GM12878 (cell line): Measurements from ENCODE around the gene SLC1A2. TPM values are rescaled to one million over a fixed set of nuclear protein-coding genes. Genes with fewer than 3 reads are reported as not detected.

ENCODE experiments used
- ATAC-seq: fragments of 200-7000 bp; cut with Tn5 transposase; 3 replicates; pipeline ENCODE4 v1.9.1; 2020; ENCODE audit warnings: mild to moderate bottlenecking, moderate library complexity
- BruUV-seq: library from RNA; stranded (reverse); fragments of 400-500 nt; replicated peaks from 2 replicates; lab custom pipeline; 2021; lab: Mats Ljungman, UMichigan
- CTCF ChIA-PET: fragments of 300-600 bp; sonication (Branson Sonifier 250); formaldehyde crosslinking; extraction: SDS; loops from one replicate; lab custom pipeline; 2021; ENCODE audit warnings: inconsistent platforms; lab: Yijun Ruan, JAX
- POLR2A ChIA-PET: fragments of 350-600 bp; formaldehyde crosslinking; extraction: SDS; loops from one replicate; lab custom pipeline; 2021; ENCODE audit warnings: inconsistent platforms; lab: Charles Lee
- RAD21 ChIA-PET: fragments of 300-600 bp; sonication (Branson Sonifier 250); formaldehyde crosslinking; loops from one replicate; lab custom pipeline; 2023; ENCODE audit warnings: antibody characterized with exemption; ENCODE audit not compliant: unreplicated experiment; lab: Charles Lee
- SMC1A ChIA-PET: fragments of 300-600 bp; sonication (Branson Sonifier 250); formaldehyde crosslinking; loops from one replicate; lab custom pipeline; 2023; ENCODE audit not compliant: unreplicated experiment, uncharacterized antibody; lab: Charles Lee
- DNase-seq: peaks from one replicate; pipeline ENCODE4 v3.0.0-alpha.2; 2011; ENCODE audit warnings: low read depth, low spot score
- FAIRE-seq: peaks from 3 replicates; lab custom pipeline; 2011; peaks lifted over from hg19 to GRCh38; lab: Jason Lieb, UNC
- H2AFZ ChIP-seq: 2 replicates; pipeline ENCODE4 v1.6.0; 2011; ENCODE audit warnings: low read depth, low read length, control low read depth; ENCODE audit not compliant: control insufficient read depth
- H3K27ac ChIP-seq: 2 replicates; pipeline ENCODE4 v1.5.1; 2011; ENCODE audit warnings: control low read depth; ENCODE audit not compliant: control insufficient read depth, insufficient read depth
- H3K27me3 ChIP-seq, 2 experiments: replicated peaks in 1 of 2; 2 replicates each; pipeline versions ENCODE4 v1.6.0 to v1.6.1; 2011; ENCODE audit warnings: low read length in 1 of 2; ENCODE audit not compliant: control insufficient read depth in 2 of 2, insufficient read depth in 2 of 2
- H3K36me3 ChIP-seq, 2 experiments: 2 replicates each; pipeline ENCODE4 v1.5.1; 2011; ENCODE audit warnings: low read length in 1 of 2; ENCODE audit not compliant: control insufficient read depth in 2 of 2, insufficient read depth in 2 of 2
- H3K4me1 ChIP-seq: 2 replicates; pipeline ENCODE4 v1.6.1; 2011; ENCODE audit warnings: mild to moderate bottlenecking, low read length, moderate library complexity, mixed read lengths; ENCODE audit not compliant: control insufficient read depth, insufficient read depth
- H3K4me2 ChIP-seq: 2 replicates; pipeline ENCODE4 v1.6.0; 2011; ENCODE audit warnings: control low read depth; ENCODE audit not compliant: control insufficient read depth, insufficient read depth
- H3K4me3 ChIP-seq: fragments of 200-600 bp; sonication (generic); 2 replicates; pipeline ENCODE4 v1.5.1; 2016
- H3K79me2 ChIP-seq: 2 replicates; pipeline ENCODE4 v1.6.0; 2011; ENCODE audit warnings: low read length; ENCODE audit not compliant: control insufficient read depth, insufficient read depth
- H3K9ac ChIP-seq: 2 replicates; pipeline ENCODE4 v1.8.0; 2011; ENCODE audit warnings: low read length, control low read depth, mixed read lengths; ENCODE audit not compliant: control insufficient read depth, insufficient read depth
- H3K9me3 ChIP-seq: replicated peaks from 3 replicates; pipeline ENCODE4 v1.5.1; 2011; ENCODE audit warnings: mild to moderate bottlenecking, low read length; ENCODE audit not compliant: control insufficient read depth, insufficient read depth
- H4K20me1 ChIP-seq: 2 replicates; pipeline ENCODE4 v1.6.0; 2011; ENCODE audit not compliant: control insufficient read depth, insufficient read depth
- CREB1 ChIP-seq: IDR thresholded peaks from 2 replicates; pipeline ENCODE4 v1.6.1; 2012; ENCODE audit warnings: low read depth, mild to moderate bottlenecking, inconsistent platforms
- FOXK2 ChIP-seq: fragments of 450-650 bp; IDR thresholded peaks from 2 replicates; pipeline ENCODE4 v1.6.1; 2017; ENCODE audit warnings: mild to moderate bottlenecking, moderate library complexity
- GABPA ChIP-seq: IDR thresholded peaks from 2 replicates; pipeline ENCODE4 v1.6.1; 2014; ENCODE audit warnings: antibody characterized with exemption, low read depth, mild to moderate bottlenecking, inconsistent platforms
- MLLT1 ChIP-seq: fragments of 450-650 bp; IDR thresholded peaks from 2 replicates; pipeline ENCODE4 v1.6.1; 2016; ENCODE audit warnings: mild to moderate bottlenecking
- RBBP5 ChIP-seq: fragments of 200-600 bp; sonication (generic); conservative IDR thresholded peaks from 2 replicates; pipeline ENCODE4 v1.6.1; 2016
- RELB ChIP-seq: fragments of 450-650 bp; IDR thresholded peaks from 2 replicates; pipeline ENCODE4 v1.6.1; 2017; ENCODE audit warnings: low read depth, mild to moderate bottlenecking, moderate library complexity
- TCF12 ChIP-seq: IDR thresholded peaks from 2 replicates; pipeline ENCODE4 v1.6.1; 2011; ENCODE audit warnings: low read depth, mild to moderate bottlenecking, low read length
- TCF3 ChIP-seq: IDR thresholded peaks from 2 replicates; pipeline ENCODE4 v1.6.1; 2012; ENCODE audit warnings: low read depth, mild to moderate bottlenecking, low read length, borderline replicate concordance; ENCODE audit not compliant: insufficient read depth
- USF2 ChIP-seq: IDR thresholded peaks from 2 replicates; pipeline ENCODE4 v1.6.1; 2011; ENCODE audit warnings: low read depth, low read length, improper control_type of control experiment, borderline replicate concordance
- ZSCAN29 ChIP-seq: fragments of 450-650 bp; IDR thresholded peaks from 2 replicates; pipeline ENCODE4 v1.6.1; 2017; ENCODE audit warnings: mild to moderate bottlenecking, moderate library complexity
- WGBS: methylation state at CpG from one replicate; pipeline ENCODE4 v1.1.6; 2016; ENCODE audit warnings: low lambda C conversion rate; ENCODE audit not compliant: insufficient replicate concordance, insufficient coverage; ENCODE audit errors: missing lambda C conversion rate; 5-methylcytosine and 5-hydroxymethylcytosine counted together
- in situ Hi-C: fragments of 300-500 bp; cut with MboI; formaldehyde crosslinking; loops from 9 replicates; pipeline ENCODE4 v1.14.3; 2018; ENCODE audit warnings: mixed read lengths
- intact Hi-C: fragments of 100-400 bp; cut with micrococcal nuclease; formaldehyde crosslinking; loops from one replicate; pipeline ENCODE4 v1.14.2; 2022; ENCODE audit not compliant: unreplicated experiment
- polyA plus RNA-seq, 11 experiments: library from polyadenylated mRNA; depleted of rRNA in 4 of 11; unstranded in 6 of 11; stranded (reverse) in 5 of 11; fragments of >200 nt; fragmentation: Nextera tagmentation in 4 of 11; fragmentation: Illumina TruSeq in 1 of 11; extraction: Ambion mirVana in 4 of 11; extraction: Trizol in 1 of 11; gene quantifications; 1 replicate in 1 of 11; 2 replicates in 10 of 11; pipeline versions ENCODE4 v1.2.1 to v1.2.3, GENCODE V29; 2011 to 2016; ENCODE audit warnings: inconsistent platforms in 2 of 11, missing spikeins in 2 of 11, low read depth in 1 of 11
- total RNA-seq, 4 experiments: library from RNA; depleted of rRNA in 3 of 4; stranded (reverse); fragments of >200 nt in 3 of 4; fragmentation: Illumina TruSeq in 1 of 4; extraction: Trizol in 1 of 4; gene quantifications; 2 replicates each; pipeline versions ENCODE4 v1.2.1 to v1.2.3, GENCODE V29; 2013 to 2021
- TF ChIP-seq, protein P1 (sequence below): fragments of 450-650 bp; IDR thresholded peaks from 2 replicates; pipeline ENCODE4 v1.6.1; 2016; ENCODE audit warnings: mild to moderate bottlenecking, moderate library complexity, borderline replicate concordance
- TF ChIP-seq, protein P2 (sequence below): IDR thresholded peaks from 2 replicates; pipeline ENCODE4 v1.6.1; 2011; ENCODE audit warnings: mild to moderate bottlenecking, low read depth, low read length, moderate library complexity; ENCODE audit not compliant: insufficient replicate concordance

Gene SLC1A2
- total and polyA plus RNA-seq, 10 of the 15 experiments (the other 5 are each of a cell fraction or from before 2014, with no cell fraction given): 0.01 to 0.84 (median 0.22) TPM; not detected in 1

GRCh38 chr11:35414776-35415175 is 4.6 kb downstream of the SLC1A2 start:
- no TSS peak for BruUV-seq
- Histone ChIP-seq H3K79me2 (no peaks in the 10 kb centered on the region), H3K4me3 (no peak overlapping the region), H3K4me1 (no peaks in the 10 kb centered on the region), H3K9me3 (no peaks in the 10 kb centered on the region), H3K27me3 (peaks cover 15 to 21% of the 10 kb centered on the region in 2 experiments), H3K4me2 (no peak overlapping the region), H3K9ac (no peak overlapping the region), H3K27ac (no peak overlapping the region), H2AFZ (no peak overlapping the region), H3K36me3 (no peaks in the 10 kb centered on the region), H4K20me1 (no peaks in the 10 kb centered on the region)
- RAD21 ChIA-PET: no interaction called here
- POLR2A ChIA-PET: no interaction called here
- SMC1A ChIA-PET: interaction anchor here (0.6 to 1.3 kb wide), 5 partner anchors 10 to 736 kb away, joined by 3 to 4 read pairs (median 3); no protein-coding TSS in a partner anchor
- CTCF ChIA-PET: interaction anchor here (0.9 to 1.2 kb wide), 2 partner anchors 11 to 12 kb away, joined by 3 read pairs; no protein-coding TSS in a partner anchor
- 0% methylated on average over 2 of the region's 2 CpGs for WGBS
- TF ChIP-seq TCF3 (no peak), TCF12 (no peak), ZSCAN29 (no peak), CREB1 (no peak), RBBP5 (no peak), USF2 (no peak), GABPA (no peak), MLLT1 (no peak), RELB (no peak), FOXK2 (no peak)
- TF ChIP-seq, protein P1, sequence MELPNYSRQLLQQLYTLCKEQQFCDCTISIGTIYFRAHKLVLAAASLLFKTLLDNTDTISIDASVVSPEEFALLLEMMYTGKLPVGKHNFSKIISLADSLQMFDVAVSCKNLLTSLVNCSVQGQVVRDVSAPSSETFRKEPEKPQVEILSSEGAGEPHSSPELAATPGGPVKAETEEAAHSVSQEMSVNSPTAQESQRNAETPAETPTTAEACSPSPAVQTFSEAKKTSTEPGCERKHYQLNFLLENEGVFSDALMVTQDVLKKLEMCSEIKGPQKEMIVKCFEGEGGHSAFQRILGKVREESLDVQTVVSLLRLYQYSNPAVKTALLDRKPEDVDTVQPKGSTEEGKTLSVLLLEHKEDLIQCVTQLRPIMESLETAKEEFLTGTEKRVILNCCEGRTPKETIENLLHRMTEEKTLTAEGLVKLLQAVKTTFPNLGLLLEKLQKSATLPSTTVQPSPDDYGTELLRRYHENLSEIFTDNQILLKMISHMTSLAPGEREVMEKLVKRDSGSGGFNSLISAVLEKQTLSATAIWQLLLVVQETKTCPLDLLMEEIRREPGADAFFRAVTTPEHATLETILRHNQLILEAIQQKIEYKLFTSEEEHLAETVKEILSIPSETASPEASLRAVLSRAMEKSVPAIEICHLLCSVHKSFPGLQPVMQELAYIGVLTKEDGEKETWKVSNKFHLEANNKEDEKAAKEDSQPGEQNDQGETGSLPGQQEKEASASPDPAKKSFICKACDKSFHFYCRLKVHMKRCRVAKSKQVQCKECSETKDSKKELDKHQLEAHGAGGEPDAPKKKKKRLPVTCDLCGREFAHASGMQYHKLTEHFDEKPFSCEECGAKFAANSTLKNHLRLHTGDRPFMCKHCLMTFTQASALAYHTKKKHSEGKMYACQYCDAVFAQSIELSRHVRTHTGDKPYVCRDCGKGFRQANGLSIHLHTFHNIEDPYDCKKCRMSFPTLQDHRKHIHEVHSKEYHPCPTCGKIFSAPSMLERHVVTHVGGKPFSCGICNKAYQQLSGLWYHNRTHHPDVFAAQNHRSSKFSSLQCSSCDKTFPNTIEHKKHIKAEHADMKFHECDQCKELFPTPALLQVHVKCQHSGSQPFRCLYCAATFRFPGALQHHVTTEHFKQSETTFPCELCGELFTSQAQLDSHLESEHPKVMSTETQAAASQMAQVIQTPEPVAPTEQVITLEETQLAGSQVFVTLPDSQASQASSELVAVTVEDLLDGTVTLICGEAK: no peak
- TF ChIP-seq, protein P2, sequence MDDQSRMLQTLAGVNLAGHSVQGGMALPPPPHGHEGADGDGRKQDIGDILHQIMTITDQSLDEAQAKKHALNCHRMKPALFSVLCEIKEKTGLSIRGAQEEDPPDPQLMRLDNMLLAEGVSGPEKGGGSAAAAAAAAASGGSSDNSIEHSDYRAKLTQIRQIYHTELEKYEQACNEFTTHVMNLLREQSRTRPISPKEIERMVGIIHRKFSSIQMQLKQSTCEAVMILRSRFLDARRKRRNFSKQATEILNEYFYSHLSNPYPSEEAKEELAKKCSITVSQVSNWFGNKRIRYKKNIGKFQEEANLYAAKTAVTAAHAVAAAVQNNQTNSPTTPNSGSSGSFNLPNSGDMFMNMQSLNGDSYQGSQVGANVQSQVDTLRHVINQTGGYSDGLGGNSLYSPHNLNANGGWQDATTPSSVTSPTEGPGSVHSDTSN: no peak
- ATAC-seq (no peak), FAIRE-seq (no peak), DNase-seq (no peak)
- in situ Hi-C loops: loop anchor here (10.0 kb wide), 1 partner anchor 830 kb away; no protein-coding TSS in a partner anchor
- intact Hi-C loops: loop anchor here (5.0 kb wide), 1 partner anchor 907 kb away; no protein-coding TSS in a partner anchor
